ENCODE measurements around the gene ASXL2.

- TF ChIP-seq REST (IDR thresholded peaks at IDR 0.05; ENCODE audit: low read depth) (no peak), TCF12 (IDR thresholded peaks at IDR 0.05; ENCODE audit: low read depth) (no peak)
Observed at GRCh38 chr2:25794544-25795276, 83.6 kb downstream of the ASXL2 start.
